HepG2 (cell line): ENCODE measurements around the gene PKP1. TPM values are rescaled to one million over a fixed set of nuclear protein-coding genes. Genes with fewer than 3 reads are reported as not detected.

ENCODE experiments used
- ATAC-seq: fragments of 200-7000 bp; cut with Tn5 transposase; 3 replicates; pipeline ENCODE4 v1.9.1; 2020; ENCODE audit warnings: mild to moderate bottlenecking, moderate library complexity
- BruUV-seq: library from RNA; stranded (reverse); fragments of 400-500 nt; replicated peaks from 2 replicates; lab custom pipeline; 2021; lab: Mats Ljungman, UMichigan
- CTCF ChIA-PET: fragments of 300-600 bp; formaldehyde crosslinking; extraction: SDS; loops from one replicate; lab custom pipeline; 2021; ENCODE audit warnings: low total read pairs, inconsistent platforms, low intra/inter-chr PET ratio; lab: Yijun Ruan, JAX
- POLR2A ChIA-PET: fragments of 350-600 bp; sonication (Branson Sonifier 250); formaldehyde crosslinking; loops from one replicate; lab custom pipeline; 2020; ENCODE audit warnings: antibody characterized with exemption, inconsistent platforms; lab: Yijun Ruan, JAX
- DNase-seq: peaks from one replicate; pipeline ENCODE4 v3.0.0-alpha.2; 2015; ENCODE audit warnings: low spot score
- FAIRE-seq: peaks from 3 replicates; lab custom pipeline; 2011; peaks lifted over from hg19 to GRCh38; lab: Jason Lieb, UNC
- H2AFZ ChIP-seq: one replicate; pipeline ENCODE4 v1.6.1; 2011; ENCODE audit warnings: low read length, inconsistent platforms
- H3K27ac ChIP-seq: fragments of 300-600 bp; 3 replicates; pipeline ENCODE4 v1.8.0; 2011; ENCODE audit warnings: mixed run types, mild to moderate bottlenecking, mixed read lengths, low read length, inconsistent platforms; ENCODE audit not compliant: insufficient read depth; ENCODE audit errors: extremely low read length
- H3K27me3 ChIP-seq, 2 experiments: fragments of 200-600 bp in 1 of 2; 2 replicates in 1 of 2; 3 replicates in 1 of 2; pipeline versions ENCODE4 v1.6.0 to v1.8.0; 2011; ENCODE audit warnings: low read length in 2 of 2, mild to moderate bottlenecking in 2 of 2, moderate library complexity in 2 of 2, inconsistent platforms in 1 of 2; ENCODE audit not compliant: insufficient read depth in 2 of 2, control insufficient read depth in 1 of 2
- H3K36me3 ChIP-seq, 2 experiments: fragments of 200-600 bp in 1 of 2; replicated peaks in 1 of 2; 2 replicates in 1 of 2; 3 replicates in 1 of 2; pipeline versions ENCODE4 v1.5.1 to v1.8.0; 2011; ENCODE audit warnings: low read length in 2 of 2, inconsistent platforms in 1 of 2; ENCODE audit not compliant: insufficient read depth in 2 of 2, control insufficient read depth in 1 of 2
- H3K4me1 ChIP-seq: 2 replicates; pipeline ENCODE4 v1.5.1; 2012; ENCODE audit warnings: low read length, inconsistent platforms; ENCODE audit not compliant: insufficient read depth
- H3K4me2 ChIP-seq: 2 replicates; pipeline ENCODE4 v1.6.0; 2011; ENCODE audit warnings: low read depth, low read length, inconsistent platforms
- H3K4me3 ChIP-seq, 3 experiments: fragments of 200-600 bp in 1 of 3; sonication (generic), shearing (Covaris generic) in 1 of 3; replicated peaks in 1 of 3; 2 replicates each; pipeline ENCODE4 v1.5.1; 2011 to 2016; ENCODE audit warnings: low read length in 3 of 3, inconsistent platforms in 2 of 3, low read depth in 2 of 3, mild to moderate bottlenecking in 2 of 3, control low read depth in 1 of 3, mixed read lengths in 1 of 3; ENCODE audit not compliant: insufficient read depth in 1 of 3
- H3K79me2 ChIP-seq: one replicate; pipeline ENCODE4 v1.6.1; 2011; ENCODE audit warnings: low read length, inconsistent platforms; ENCODE audit not compliant: insufficient read depth
- H3K9ac ChIP-seq: 2 replicates; pipeline ENCODE4 v1.6.0; 2011; ENCODE audit warnings: mild to moderate bottlenecking, low read depth, low read length, inconsistent platforms; ENCODE audit not compliant: insufficient read depth
- H3K9me3 ChIP-seq: 2 replicates; pipeline ENCODE4 v1.5.1; 2012; ENCODE audit warnings: mild to moderate bottlenecking, low read length
- H4K20me1 ChIP-seq: 2 replicates; pipeline ENCODE4 v1.6.0; 2011; ENCODE audit warnings: inconsistent platforms, mild to moderate bottlenecking, low read length, moderate library complexity; ENCODE audit not compliant: insufficient read depth
- MNT ChIP-seq: fragments of 450-650 bp; IDR thresholded peaks from 2 replicates; pipeline ENCODE4 v1.6.1; 2016
- MYPOP ChIP-seq: sonication (generic); formaldehyde crosslinking; IDR thresholded peaks from 2 replicates; pipeline ENCODE4 v1.8.1; 2023; ENCODE audit warnings: mild to moderate bottlenecking, moderate library complexity, missing genetic modification reagents
- PHF8 ChIP-seq: sonication (generic); formaldehyde crosslinking; IDR thresholded peaks from 2 replicates; pipeline ENCODE4 v1.5.0; 2020; ENCODE audit warnings: missing genetic modification reagents
- PPARG ChIP-seq: conservative IDR thresholded peaks from 2 replicates; pipeline ENCODE4 v1.6.1; 2016; ENCODE audit warnings: missing biosample characterization, missing genetic modification reagents
- SNAI1 ChIP-seq: sonication (generic); formaldehyde crosslinking; IDR thresholded peaks from 2 replicates; pipeline ENCODE4 v1.5.0; 2020; ENCODE audit warnings: mild to moderate bottlenecking, missing genetic modification reagents, borderline replicate concordance
- YEATS2 ChIP-seq: sonication (generic); formaldehyde crosslinking; IDR thresholded peaks from 2 replicates; pipeline ENCODE4 v1.4.0; 2020; ENCODE audit warnings: missing genetic modification reagents, borderline replicate concordance
- ZBTB37 ChIP-seq: sonication (generic); formaldehyde crosslinking; IDR thresholded peaks from 2 replicates; pipeline ENCODE4 v1.4.0; 2020; ENCODE audit warnings: mild to moderate bottlenecking, missing genetic modification reagents
- ZNF12 ChIP-seq: sonication (generic); formaldehyde crosslinking; IDR thresholded peaks from 2 replicates; pipeline ENCODE4 v1.5.0; 2020; ENCODE audit warnings: missing genetic modification reagents
- ZSCAN21 ChIP-seq: sonication (generic); formaldehyde crosslinking; IDR thresholded peaks from 2 replicates; pipeline ENCODE4 v1.8.0; 2022; ENCODE audit warnings: mild to moderate bottlenecking, missing genetic modification reagents, moderate library complexity, borderline replicate concordance
- WGBS: methylation state at CpG from one replicate; pipeline ENCODE4 v1.1.6; 2017; ENCODE audit warnings: low lambda C conversion rate; 5-methylcytosine and 5-hydroxymethylcytosine counted together
- in situ Hi-C: cut with HindIII; loops from 2 replicates; pipeline ENCODE4 v1.10.0; 2017; ENCODE audit warnings: low pct_unique_long_range_greater_than_20kb; ENCODE audit not compliant: extremely low pct_ligation_motif_present
- intact Hi-C: fragments of 100-400 bp; cut with micrococcal nuclease; formaldehyde crosslinking; loops from one replicate; pipeline ENCODE4 v1.10.0; 2022; ENCODE audit not compliant: unreplicated experiment
- polyA plus RNA-seq, 8 experiments: library from polyadenylated mRNA; depleted of rRNA in 3 of 8; stranded (reverse) in 7 of 8; unstranded in 1 of 8; fragments of >200 nt; fragmentation: Illumina TruSeq in 4 of 8; extraction: Trizol in 4 of 8; gene quantifications; 2 replicates each; pipeline versions ENCODE4 v1.2.1 to v1.2.3, GENCODE V29; 2011 to 2016; ENCODE audit warnings: low read depth in 4 of 8, missing spikeins in 1 of 8, mixed read lengths in 1 of 8; ENCODE audit not compliant: insufficient read depth in 1 of 8
- total RNA-seq, 5 experiments: library from RNA; depleted of rRNA; stranded (reverse); fragments of >200 nt; fragmentation: Illumina TruSeq; extraction: Trizol; gene quantifications; 2 replicates each; pipeline ENCODE4 v1.2.3, GENCODE V29; 2016; ENCODE audit warnings: low read depth in 1 of 5

PKP1 gene
- total and polyA plus RNA-seq, 2 of the 13 experiments (the other 11 are each of a cell fraction or from before 2014, with no cell fraction given) = not detected

- TF ChIP-seq ZBTB37 (no peak), ZSCAN21 (CRISPR knock-in tag) (no peak), PHF8 (CRISPR knock-in tag) (no peak), MNT (no peak), MYPOP (CRISPR knock-in tag) (no peak), ZNF12 (CRISPR knock-in tag) (no peak), YEATS2 (CRISPR knock-in tag) (no peak)
- TF ChIP-seq, all 625 proteins: peak for 0
Measured at GRCh38 chr1:201357211-201357610, 73.9 kb downstream of the PKP1 start (continued).

GRCh38 chr1:201357636-201358348 lies 74.5 kb downstream of the PKP1 start:
- in situ Hi-C loops (no loop called here), intact Hi-C loops (no loop called here)
- H3K36me3 ChIP-seq = no peaks in the 10 kb centered on the region
- 1% methylated on average over 10 of the region's 10 CpGs for WGBS
- ChIA-PET POLR2A (no interaction called here), CTCF (no interaction called here)
- FAIRE-seq (no peak), DNase-seq (no peak), ATAC-seq (no peak)
- TF ChIP-seq SNAI1 (no peak), PPARG (no peak)
- H3K4me2 ChIP-seq = no peak overlapping the region
- H4K20me1 ChIP-seq = no peaks in the 10 kb centered on the region
- H3K4me3 ChIP-seq = no peak overlapping the region
- no peaks in the 10 kb centered on the region for H3K79me2 ChIP-seq
- H2AFZ ChIP-seq = no peak overlapping the region
- BruUV-seq = no TSS peak
- no peaks in the 10 kb centered on the region for H3K4me1 ChIP-seq
- no peaks in the 10 kb centered on the region for H3K9me3 ChIP-seq
- H3K27me3 ChIP-seq = peaks cover 2 to 34% of the 10 kb centered on the region in 2 experiments
- H3K9ac ChIP-seq = no peak overlapping the region
- no peak overlapping the region for H3K27ac ChIP-seq
